PC-9 (cell line): ENCODE data around the gene F3. TPM values are rescaled to one million over a fixed set of nuclear protein-coding genes. Genes with fewer than 3 reads are reported as not detected.
"Not testable (repeated sequence)": the region's sequence is repeated elsewhere in the genome, so short reads cannot be mapped to it uniquely, and the experiment has no call there.

ENCODE experiments used
- BruUV-seq: library from RNA; stranded (reverse); fragments of 400-500 nt; replicated peaks from 2 replicates; lab custom pipeline; 2021; lab: Mats Ljungman, UMichigan
- CTCF ChIA-PET: fragments of 300-600 bp; sonication (Branson Sonifier 250); formaldehyde crosslinking; loops from one replicate; lab custom pipeline; 2022; ENCODE audit warnings: antibody characterized with exemption; lab: Charles Lee
- POLR2A ChIA-PET: fragments of 300-600 bp; sonication (Branson Sonifier 250); formaldehyde crosslinking; loops from one replicate; lab custom pipeline; 2022; ENCODE audit warnings: antibody characterized with exemption; ENCODE audit not compliant: unreplicated experiment; lab: Charles Lee
- DNase-seq, 2 experiments: peaks; one replicate each; pipeline versions ENCODE4 v3.0.0 to v3.0.0-alpha.2; 2015 to 2022; ENCODE audit warnings: mixed read lengths in 1 of 2
- H2AFZ ChIP-seq: fragments of 200-600 bp; sonication (generic); 2 replicates; pipeline ENCODE4 v1.8.1; 2017; ENCODE audit warnings: antibody characterized with exemption
- H3F3A ChIP-seq: fragments of 200-600 bp; sonication (generic); 2 replicates; pipeline ENCODE4 v1.8.1; 2017; ENCODE audit warnings: antibody characterized with exemption, mild to moderate bottlenecking, low read depth; ENCODE audit not compliant: insufficient read depth
- H3K27ac ChIP-seq: fragments of 200-600 bp; sonication (generic); 2 replicates; pipeline ENCODE4 v1.6.1; 2016; ENCODE audit warnings: mixed run types
- H3K27me3 ChIP-seq: fragments of 200-600 bp; sonication (generic); 2 replicates; pipeline ENCODE4 v1.6.1; 2016; ENCODE audit warnings: low read depth, mixed run types; ENCODE audit not compliant: insufficient read depth
- H3K36me3 ChIP-seq: fragments of 200-600 bp; sonication (generic); 2 replicates; pipeline ENCODE4 v1.6.1; 2016; ENCODE audit warnings: low read depth, mixed run types
- H3K4me1 ChIP-seq: fragments of 200-600 bp; sonication (generic); replicated peaks from 2 replicates; pipeline ENCODE4 v1.6.1; 2016; ENCODE audit warnings: mixed run types; ENCODE audit not compliant: insufficient read depth
- H3K4me2 ChIP-seq: fragments of 200-600 bp; sonication (generic); 2 replicates; pipeline ENCODE4 v1.6.1; 2017; ENCODE audit warnings: mixed run types
- H3K4me3 ChIP-seq: fragments of 200-600 bp; sonication (generic); 2 replicates; pipeline ENCODE4 v1.6.1; 2016; ENCODE audit warnings: mixed run types
- H3K79me2 ChIP-seq: fragments of 200-600 bp; sonication (generic); 2 replicates; pipeline ENCODE4 v1.6.1; 2017; ENCODE audit warnings: low read depth, mixed run types
- H3K9me2 ChIP-seq: fragments of 200-600 bp; sonication (generic); 2 replicates; pipeline ENCODE4 v1.8.1; 2017; ENCODE audit warnings: mild to moderate bottlenecking; ENCODE audit not compliant: insufficient read depth
- H3K9me3 ChIP-seq: fragments of 200-600 bp; sonication (generic); 2 replicates; pipeline ENCODE4 v1.8.1; 2016; ENCODE audit warnings: low read depth; ENCODE audit not compliant: insufficient read depth
- H4K20me1 ChIP-seq: fragments of 200-600 bp; sonication (generic); 2 replicates; pipeline ENCODE4 v1.8.1; 2017; ENCODE audit not compliant: insufficient read depth
- CTCF ChIP-seq: fragments of 200-600 bp; sonication (generic); conservative IDR thresholded peaks from 2 replicates; pipeline ENCODE4 v1.6.1; 2017; ENCODE audit warnings: mixed run types, antibody characterized with exemption, mild to moderate bottlenecking, moderate library complexity
- EZH2 ChIP-seq: fragments of 200-600 bp; sonication (generic); IDR thresholded peaks from 2 replicates; pipeline ENCODE4 v1.8.0; 2017; ENCODE audit warnings: antibody characterized with exemption, low read depth
- intact Hi-C: fragments of 100-400 bp; cut with micrococcal nuclease; formaldehyde crosslinking; loops from one replicate; pipeline ENCODE4 v1.10.0; 2022; ENCODE audit not compliant: unreplicated experiment
- total RNA-seq: library from RNA; stranded (reverse); gene quantifications from 2 replicates; pipeline ENCODE4 v1.2.3, GENCODE V29; 2021

F3 gene
- total RNA-seq, 1 experiment from 2014 or later = 335 TPM

- no peaks in the 10 kb centered on the region for H3K36me3 ChIP-seq
- TF ChIP-seq EZH2 = no peak
- no peaks in the 10 kb centered on the region for H3K79me2 ChIP-seq
- POLR2A ChIA-PET = interaction anchor here (0.6 to 1.2 kb wide), 4 partner anchors 36 to 45 kb away, joined by 3 to 5 read pairs (median 3); partner anchors contain the start of gene F3
- H3K4me1 ChIP-seq = peaks cover 35% of the 10 kb centered on the region
- peak overlapping the region; percentile 47 for H3K4me2 ChIP-seq
- CTCF ChIA-PET = no interaction called here
- no peak overlapping the region for H2AFZ ChIP-seq
- intact Hi-C loops = no loop called here
- H3K27ac ChIP-seq = peak overlapping the region; percentile 66
- peaks cover 11% of the 10 kb centered on the region; the same call in 1 of the 2 replicates for H3F3A ChIP-seq
- H3K27me3 ChIP-seq = no peaks in the 10 kb centered on the region
- no peaks in the 10 kb centered on the region for H3K9me2 ChIP-seq
- BruUV-seq = no TSS peak
- H4K20me1 ChIP-seq = no peaks in the 10 kb centered on the region
- no peak overlapping the region for H3K4me3 ChIP-seq
- no peak for DNase-seq
- H3K9me3 ChIP-seq = peaks cover 36% of the 10 kb centered on the region
Observed at GRCh38 chr1:94578856-94579255, 37.3 kb upstream of the F3 start.

DNA sequence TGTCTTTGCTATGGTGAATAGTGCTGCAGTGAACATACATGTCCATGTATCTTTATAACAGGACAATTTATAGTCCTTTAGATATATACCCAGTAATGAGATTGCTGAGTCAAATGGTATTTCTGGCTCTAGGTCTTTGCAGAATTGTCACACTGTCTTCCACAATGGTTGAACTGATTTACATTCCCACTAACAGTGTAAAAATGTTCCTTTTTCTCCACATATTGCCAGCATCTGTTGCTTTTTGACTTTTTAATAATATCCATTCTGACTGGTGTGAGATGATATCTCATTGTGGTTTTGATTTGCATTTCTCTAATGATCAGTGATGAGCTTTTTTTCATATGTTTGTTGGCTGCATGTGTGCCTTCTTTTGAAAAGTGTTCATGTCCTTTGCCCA is 32.4 kb upstream of the F3 start:
- H3K4me3 ChIP-seq, H3K4me1 ChIP-seq, H3K27ac ChIP-seq, H3K36me3 ChIP-seq, DNase-seq, H3K79me2 ChIP-seq, POLR2A ChIA-PET, CTCF ChIA-PET, BruUV-seq, H4K20me1 ChIP-seq, intact Hi-C loops, H3K27me3 ChIP-seq, H3K9me2 ChIP-seq, H3K4me2 ChIP-seq, H3F3A ChIP-seq, H2AFZ ChIP-seq: not testable (repeated sequence)
- peaks cover 30% of the 10 kb centered on the region for H3K9me3 ChIP-seq

GRCh38 chr1:94572780-94573179 is 31.2 kb upstream of the F3 start:
- no peaks in the 10 kb centered on the region for H3K79me2 ChIP-seq
- TF ChIP-seq CTCF = no peak
- TF ChIP-seq EZH2 = no peak
- no peaks in the 10 kb centered on the region for H3K36me3 ChIP-seq
- no peak overlapping the region for H3K4me3 ChIP-seq
- no peak overlapping the region for H2AFZ ChIP-seq
- no peaks in the 10 kb centered on the region for H3K4me1 ChIP-seq
- H3K9me3 ChIP-seq = peaks cover 32% of the 10 kb centered on the region
- CTCF ChIA-PET = interaction anchor here (0.6 kb wide), 1 partner anchor 211 kb away, joined by 3 read pairs; no protein-coding TSS in a partner anchor
- intact Hi-C loops = no loop called here
- no peaks in the 10 kb centered on the region for H3K27me3 ChIP-seq
- POLR2A ChIA-PET = no interaction called here
- no peaks in the 10 kb centered on the region for H4K20me1 ChIP-seq
- H3K9me2 ChIP-seq = no peaks in the 10 kb centered on the region
- no peak for DNase-seq
- H3K27ac ChIP-seq = no peak overlapping the region
- H3K4me2 ChIP-seq = no peak overlapping the region
- no peaks in the 10 kb centered on the region for H3F3A ChIP-seq
- no TSS peak for BruUV-seq

GRCh38 chr1:94570965-94571364 is 29.4 kb upstream of the F3 start:
- H3K36me3 ChIP-seq, H3K4me3 ChIP-seq, H3K9me2 ChIP-seq, BruUV-seq, H3K27ac ChIP-seq, H3F3A ChIP-seq, H3K27me3 ChIP-seq, DNase-seq, H4K20me1 ChIP-seq, CTCF ChIA-PET, H3K4me1 ChIP-seq, H3K79me2 ChIP-seq, POLR2A ChIA-PET, intact Hi-C loops, H2AFZ ChIP-seq, H3K4me2 ChIP-seq: not testable (repeated sequence)
- peaks cover 26% of the 10 kb centered on the region; the same call in 1 of the 2 replicates for H3K9me3 ChIP-seq

- H3F3A ChIP-seq, H3K27me3 ChIP-seq, H3K4me2 ChIP-seq, BruUV-seq, H2AFZ ChIP-seq, intact Hi-C loops, H3K79me2 ChIP-seq, H3K4me1 ChIP-seq, H3K36me3 ChIP-seq, H3K4me3 ChIP-seq, POLR2A ChIA-PET, H3K9me2 ChIP-seq, H4K20me1 ChIP-seq, DNase-seq, H3K27ac ChIP-seq, CTCF ChIA-PET: not testable (repeated sequence)
- peaks cover 28% of the 10 kb centered on the region; the same call in 1 of the 2 replicates for H3K9me3 ChIP-seq
Observed at GRCh38 chr1:94568806-94569205, 27.2 kb upstream of the F3 start.

DNA sequence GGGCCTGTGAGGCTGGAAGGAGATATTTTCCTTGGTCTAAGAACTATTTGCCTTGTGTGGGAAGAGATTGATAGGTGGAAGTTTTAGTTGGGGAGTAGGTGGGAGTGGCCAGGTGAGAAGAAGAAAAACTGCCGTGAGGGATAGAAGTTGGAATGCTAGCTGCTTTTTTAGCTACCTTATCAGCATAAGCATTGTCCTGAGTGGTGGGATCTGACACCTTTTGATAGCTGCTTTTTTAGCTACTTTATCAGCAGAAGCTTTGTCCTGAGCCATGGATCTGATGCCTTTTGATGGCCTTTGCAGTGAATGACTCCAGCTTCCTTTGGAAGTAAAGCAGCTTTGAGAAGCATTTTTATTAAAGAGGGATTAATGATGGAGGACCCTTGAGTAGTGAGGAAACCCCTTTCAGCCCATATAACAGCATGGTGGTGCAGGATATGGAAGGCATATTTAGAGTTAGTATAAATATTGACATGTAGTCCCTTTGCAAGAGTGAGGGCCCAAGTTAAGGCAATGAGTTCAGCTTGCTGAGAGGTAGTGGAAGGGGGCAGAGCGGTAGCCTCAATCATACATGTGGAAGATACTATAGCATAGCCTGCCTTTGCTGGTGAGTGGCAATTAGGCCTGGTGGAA is 26.5 kb upstream of the F3 start:
- Histone ChIP-seq H3K4me1 (peaks cover 11% of the 10 kb centered on the region), H3K9me3 (peaks cover 28% of the 10 kb centered on the region; the same call in 1 of the 2 replicates)
- H3K79me2 ChIP-seq, H3K36me3 ChIP-seq, H3K27me3 ChIP-seq, H3K27ac ChIP-seq, DNase-seq, intact Hi-C loops, H2AFZ ChIP-seq, H3K4me3 ChIP-seq, H3K9me2 ChIP-seq, H4K20me1 ChIP-seq, CTCF ChIA-PET, H3F3A ChIP-seq, H3K4me2 ChIP-seq, BruUV-seq: not testable (repeated sequence)
- POLR2A ChIA-PET = interaction anchor here (0.7 kb wide), 1 partner anchor 10 kb away, joined by 3 read pairs; no protein-coding TSS in a partner anchor
